GM21515 (cell line): ENCODE measurements around the gene C18orf63.

ENCODE experiments used
- ATAC-seq: cut with Tn5 transposase; IDR thresholded peaks from one replicate; pipeline ENCODE4 v1.9.1; 2021; ENCODE audit not compliant: unreplicated experiment

Gene C18orf63

DNA sequence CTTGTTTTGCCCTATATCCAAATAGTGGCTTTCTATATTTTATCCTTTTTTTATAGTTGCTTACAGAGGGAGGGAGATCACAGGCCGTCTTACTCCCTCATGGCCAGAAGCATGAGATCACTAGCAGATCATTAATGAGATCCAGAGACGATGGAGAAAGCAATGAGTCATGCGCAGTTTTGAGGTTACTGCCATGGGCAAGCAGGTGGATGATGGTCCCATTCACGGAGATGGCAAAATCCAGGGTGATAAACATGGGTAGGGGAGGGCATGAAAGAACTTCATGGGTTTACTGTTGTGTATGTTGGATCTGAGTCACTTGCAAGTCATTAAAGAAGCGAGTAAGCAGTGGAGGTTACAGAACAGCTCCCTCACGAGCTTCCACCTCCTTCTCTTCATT, 60.4 kb downstream of the C18orf63 start:
- ATAC-seq, result no peak

DNA sequence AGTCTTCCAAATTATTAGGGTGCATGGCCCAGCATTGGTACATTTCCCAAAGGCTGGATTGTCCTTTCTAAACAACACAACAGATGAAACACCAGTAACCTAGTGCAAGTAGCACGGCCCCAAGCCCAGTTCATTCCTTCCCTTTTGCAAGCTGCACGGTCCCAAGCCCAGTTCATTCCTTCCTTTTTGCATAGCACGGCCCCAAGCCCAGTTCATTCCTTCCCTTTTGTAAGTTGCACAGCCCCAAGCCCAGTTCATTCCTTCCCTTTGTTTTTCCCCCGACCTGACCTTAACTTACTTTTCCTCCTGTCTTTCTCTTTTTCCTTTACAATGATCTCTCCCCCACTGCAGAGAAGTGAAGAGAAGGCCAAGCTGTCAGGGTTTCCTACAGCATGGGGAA, 60.9 kb downstream of the C18orf63 start:
- ATAC-seq, result no peak

DNA sequence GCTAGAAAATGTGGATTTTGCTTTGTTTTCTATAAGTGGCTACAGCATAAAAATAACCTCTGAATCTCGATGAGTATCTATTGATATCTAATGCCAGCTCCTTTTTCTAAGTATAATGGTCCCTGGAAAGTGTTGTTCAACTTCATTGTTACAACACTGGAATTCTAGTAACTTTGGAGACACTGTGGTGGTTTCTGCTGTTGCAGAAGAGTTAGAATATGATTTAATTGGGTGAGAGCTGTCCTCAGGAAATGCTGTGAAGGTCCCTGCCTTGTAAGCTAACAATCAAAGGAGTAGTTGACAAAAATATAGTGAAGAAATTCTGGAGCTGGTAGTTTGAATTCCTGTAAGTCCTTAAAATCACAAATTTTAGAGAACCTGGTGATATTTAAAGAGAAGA, 62.1 kb downstream of the C18orf63 start:
- no peak for ATAC-seq

DNA sequence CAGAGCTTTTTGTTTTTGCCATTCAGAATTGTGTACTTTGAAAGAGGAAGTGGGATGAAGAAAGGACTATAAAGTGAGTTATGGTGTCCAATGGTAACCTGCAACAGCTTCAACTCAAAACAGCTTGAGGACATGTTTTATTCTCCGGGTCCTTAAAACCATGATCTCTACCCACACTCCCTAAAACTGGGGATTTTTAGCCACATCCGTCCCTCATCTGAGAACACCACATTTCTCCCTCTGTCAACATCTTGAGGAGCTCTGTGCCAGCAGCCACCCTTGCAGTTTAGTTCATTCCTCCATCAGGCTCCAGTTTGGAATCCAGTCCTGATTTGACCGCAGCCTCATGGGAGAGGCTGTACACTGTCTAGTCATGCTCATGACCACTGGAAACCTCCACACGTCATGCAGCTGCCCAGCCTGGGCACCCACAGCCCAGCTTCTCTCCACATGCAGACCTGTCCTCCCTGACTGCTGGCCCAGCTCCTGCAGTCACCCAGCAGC, 62.6 kb downstream of the C18orf63 start:
- ATAC-seq, result no peak

DNA sequence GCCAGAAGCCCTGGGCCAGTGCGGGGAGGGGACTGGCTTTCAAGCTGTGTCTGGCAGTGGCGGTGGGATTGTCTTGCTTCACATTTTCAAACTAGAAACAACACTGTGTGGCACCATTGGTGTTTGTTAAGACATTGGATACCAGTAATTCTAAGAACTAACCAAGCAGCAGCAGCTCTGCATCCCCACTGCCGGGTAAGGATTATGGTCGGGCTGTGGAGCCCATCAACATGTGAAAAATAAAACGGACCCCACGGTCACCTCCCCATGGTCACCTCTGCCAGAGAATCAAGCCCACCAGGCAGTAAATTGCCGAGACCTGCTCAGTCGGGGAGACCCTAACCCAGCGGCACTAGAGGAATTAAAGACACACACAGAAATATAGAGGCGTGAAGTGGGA, 65.3 kb downstream of the C18orf63 start:
- no peak for ATAC-seq

DNA sequence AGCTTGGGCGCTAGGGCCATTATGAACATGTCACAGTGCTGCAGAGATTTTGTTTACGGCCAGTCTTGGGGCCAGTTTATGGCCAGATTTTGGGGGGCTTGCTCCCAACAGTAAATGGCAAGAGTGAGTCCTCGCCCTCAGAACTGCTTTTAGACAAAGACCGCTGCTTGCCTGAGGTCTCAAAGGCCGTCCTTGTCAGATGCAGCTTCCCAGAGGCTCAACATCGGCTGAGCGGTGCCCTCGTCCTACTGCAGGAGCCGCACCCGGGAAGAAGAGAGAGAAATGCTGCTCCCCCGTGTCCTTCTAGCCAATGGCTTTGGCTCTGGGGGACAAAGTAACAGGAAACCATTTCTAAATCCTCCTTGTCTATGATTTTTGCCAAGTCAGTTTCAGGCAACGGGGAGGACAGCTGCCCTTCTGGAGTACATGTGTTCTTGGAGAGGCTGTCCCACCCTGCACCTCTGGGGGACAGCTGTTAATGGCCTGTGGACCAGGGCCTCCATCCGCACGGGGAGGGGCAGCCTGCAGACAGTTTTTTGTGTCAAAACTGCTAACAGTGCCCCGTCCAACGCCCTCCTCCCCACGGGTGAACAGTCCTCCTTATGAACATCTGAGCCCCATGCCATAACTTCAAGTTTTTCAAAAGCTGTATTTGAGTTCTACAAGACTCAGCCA, 66.1 kb downstream of the C18orf63 start:
- no peak for ATAC-seq

DNA sequence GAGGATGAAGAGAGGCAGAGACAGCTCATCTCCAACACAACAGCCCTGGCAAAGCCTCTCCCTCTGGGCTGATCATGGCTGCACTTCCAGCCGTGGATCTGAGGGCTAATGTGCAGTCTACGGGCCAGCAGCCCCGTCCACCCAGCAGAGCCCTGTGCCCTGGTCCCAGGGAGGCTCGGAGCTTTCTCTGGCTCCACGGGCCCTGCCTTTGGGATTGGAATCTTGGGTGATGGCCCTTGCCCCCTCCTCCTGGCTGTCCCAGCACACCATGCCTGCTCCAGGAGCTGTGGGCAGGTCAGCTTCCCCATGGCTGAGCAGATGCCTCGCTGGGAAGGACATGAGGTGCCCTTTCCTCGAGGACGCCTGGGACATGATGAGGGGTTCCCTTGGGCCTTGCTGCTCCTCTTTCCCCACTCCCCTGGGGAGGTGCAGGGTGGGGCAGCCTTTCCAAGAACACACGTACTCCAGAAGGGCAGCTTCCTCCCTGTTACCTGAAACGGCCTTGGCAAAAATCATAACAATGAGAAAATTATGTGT, 66.9 kb downstream of the C18orf63 start:
- no peak for ATAC-seq

DNA sequence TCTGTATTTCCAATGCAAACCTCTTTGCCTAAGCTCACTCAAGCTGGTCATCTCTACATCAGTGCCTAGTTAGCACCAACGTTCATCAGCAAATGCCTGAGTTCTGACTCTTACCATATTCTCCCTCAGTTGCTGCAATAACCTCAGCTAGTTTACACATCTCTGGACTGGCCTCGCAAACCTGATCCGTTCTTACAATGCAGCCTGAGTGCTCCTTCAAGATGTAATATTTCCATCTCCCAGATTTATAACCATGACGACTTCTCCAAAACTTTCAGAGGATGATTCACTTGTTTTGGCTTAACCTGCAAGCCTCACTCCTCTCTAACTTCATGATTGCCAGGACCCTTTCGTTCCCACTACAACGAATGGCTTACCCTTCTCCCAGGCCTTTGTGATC, 71.7 kb downstream of the C18orf63 start:
- no peak for ATAC-seq

DNA sequence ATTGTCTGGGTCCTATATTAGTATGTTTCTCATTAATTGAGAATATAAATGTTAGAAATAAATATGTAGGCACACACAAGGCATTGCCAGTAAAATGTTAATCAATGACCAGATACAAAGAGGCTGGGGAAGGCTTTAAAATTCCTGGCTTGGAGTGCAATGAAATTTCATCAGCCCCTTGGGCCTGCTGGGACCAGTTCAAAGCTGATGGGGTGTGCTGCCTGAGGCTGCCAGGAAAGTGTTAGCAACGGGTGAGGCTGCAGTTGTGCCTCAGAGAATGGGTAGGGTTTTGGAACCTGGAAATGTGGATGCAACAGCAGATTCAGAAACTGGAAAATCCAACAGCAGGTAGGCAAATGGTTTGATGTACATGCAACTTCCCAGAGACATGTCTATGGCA, 72.6 kb downstream of the C18orf63 start:
- no peak for ATAC-seq

DNA sequence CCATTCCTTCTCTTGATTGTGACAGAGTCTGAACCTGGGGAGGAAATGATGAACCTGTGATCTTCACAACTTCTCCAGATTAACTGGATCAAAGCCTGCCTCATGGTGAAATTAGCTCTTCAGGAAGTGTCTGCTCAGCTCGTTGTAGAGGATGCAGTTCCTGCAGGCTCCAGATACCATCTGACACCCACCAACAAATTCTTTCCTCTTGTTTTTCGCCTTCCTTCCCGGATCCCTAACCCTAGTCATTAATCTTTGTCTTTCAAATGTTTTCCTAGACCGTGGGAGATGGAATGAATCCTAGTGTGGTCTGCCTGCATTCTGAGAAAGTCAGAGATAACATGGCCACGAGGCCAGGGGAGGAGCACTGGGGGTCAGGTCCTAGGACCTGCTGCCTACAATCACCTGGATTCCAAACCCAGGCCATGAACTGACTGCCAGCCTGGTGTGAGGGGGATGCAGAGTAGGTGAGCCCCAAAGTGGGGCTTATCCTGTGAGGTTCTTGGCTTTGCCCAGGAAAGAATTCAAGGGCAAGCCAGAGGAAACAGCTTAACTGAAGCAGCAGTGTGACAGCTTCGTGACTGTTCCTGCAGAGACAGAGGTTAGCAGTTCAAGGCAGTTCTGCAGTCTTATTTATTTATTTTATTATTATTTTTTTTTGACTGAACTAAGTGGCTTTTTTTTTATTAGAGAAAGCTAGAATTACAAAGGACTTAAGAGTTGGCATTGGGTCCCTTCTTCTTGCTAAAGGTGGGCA, 73.7 kb downstream of the C18orf63 start:
- ATAC-seq, result no peak

DNA sequence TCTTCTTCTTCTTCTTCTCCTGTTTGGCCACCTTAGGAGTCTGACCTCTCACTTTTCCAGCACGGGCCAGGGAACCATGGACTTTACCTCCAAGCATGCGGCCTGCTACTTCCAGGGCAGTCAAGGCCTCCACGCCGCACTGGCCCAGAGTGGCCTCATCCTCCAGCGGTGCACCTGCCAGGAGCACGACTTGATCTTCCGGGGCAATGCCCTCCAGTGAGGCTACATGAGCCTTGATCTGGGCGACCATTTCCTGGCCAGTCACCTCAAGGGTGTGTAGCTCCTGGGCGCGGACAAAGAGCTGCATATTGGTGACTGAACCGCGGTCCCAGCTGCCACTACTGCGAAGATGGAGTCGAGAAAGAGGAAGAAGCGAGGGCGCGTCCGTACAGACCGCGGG, 74.4 kb downstream of the C18orf63 start:
- no peak for ATAC-seq

DNA sequence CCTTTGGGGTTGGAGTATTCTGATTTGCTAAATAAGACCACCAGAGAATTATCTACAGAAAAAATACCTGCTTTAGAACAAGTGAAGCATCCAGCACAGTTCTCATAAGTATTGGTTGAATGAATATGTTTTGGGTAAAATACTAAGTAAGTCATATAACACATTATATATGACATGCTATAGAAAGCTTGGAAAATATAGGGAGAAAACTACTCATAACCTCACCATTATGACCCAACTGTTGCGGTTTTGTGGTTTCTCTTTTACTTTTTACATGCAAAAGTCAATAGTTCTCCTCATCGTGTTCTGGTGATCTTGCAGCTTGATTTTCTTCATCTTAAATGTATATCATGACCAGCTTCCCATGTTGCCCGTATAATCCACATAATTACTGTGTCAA, 75.3 kb downstream of the C18orf63 start:
- no peak for ATAC-seq

DNA sequence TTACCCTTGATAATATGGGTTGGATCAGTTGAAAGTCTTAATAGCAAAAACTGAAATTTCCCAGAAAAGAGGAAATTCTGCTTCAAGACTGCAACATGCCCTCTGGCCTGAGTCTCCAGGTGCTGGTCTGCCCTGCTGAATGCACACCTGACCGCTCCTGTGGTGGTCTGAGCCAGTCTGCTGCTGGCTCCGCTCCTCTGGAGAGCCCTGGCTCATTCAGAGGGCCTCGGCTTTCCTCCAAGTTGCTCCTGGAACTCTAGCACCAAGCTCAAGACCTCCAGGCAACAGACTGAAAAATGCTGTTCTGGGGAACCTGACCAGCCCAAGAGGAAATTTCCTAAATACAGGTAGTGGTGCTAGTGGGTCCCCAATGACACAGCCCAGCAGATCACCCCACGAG, 76.7 kb downstream of the C18orf63 start:
- no peak for ATAC-seq

DNA sequence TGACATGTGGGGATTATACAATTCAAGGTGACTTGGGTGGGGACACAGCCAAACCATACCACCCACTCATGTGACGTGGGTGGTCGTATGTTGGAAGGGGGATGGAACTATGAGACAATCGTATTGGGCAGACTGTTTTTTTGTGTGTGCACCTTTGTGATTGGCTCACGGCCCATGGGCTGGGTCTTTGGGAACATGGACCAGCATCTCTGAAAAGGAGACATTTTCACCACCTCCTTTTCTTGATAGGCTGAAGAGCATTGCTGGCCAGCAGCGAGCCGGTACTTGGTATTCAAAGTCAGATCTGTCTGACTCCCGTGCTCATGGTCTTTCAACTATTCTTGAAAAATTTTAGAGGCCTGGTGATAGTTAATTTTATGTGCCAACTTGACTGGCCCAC, 79.4 kb downstream of the C18orf63 start:
- no peak for ATAC-seq

DNA sequence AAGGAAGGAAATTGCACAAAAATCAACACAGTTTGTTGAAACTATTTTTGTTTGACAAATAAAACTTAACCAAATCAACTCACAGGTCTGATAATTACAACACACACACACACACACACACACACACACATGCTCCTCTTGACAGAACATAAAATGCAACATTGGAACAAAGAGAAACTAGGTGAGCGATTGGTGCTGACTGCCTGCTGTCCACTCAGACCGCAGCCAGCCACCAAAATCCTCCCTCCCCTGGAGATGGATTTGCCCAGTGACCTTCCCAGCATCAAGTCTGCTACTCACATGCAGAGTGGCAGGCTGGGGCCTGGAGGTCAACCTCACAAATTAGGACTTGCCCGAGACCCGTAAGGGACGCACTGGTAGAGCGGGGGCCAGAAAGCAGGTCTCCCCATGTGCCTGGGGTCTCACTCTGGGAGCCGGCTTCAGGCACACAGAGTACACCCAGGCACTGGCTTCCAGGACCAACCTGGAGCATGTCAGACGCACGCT, 80.1 kb downstream of the C18orf63 start:
- no peak for ATAC-seq

DNA sequence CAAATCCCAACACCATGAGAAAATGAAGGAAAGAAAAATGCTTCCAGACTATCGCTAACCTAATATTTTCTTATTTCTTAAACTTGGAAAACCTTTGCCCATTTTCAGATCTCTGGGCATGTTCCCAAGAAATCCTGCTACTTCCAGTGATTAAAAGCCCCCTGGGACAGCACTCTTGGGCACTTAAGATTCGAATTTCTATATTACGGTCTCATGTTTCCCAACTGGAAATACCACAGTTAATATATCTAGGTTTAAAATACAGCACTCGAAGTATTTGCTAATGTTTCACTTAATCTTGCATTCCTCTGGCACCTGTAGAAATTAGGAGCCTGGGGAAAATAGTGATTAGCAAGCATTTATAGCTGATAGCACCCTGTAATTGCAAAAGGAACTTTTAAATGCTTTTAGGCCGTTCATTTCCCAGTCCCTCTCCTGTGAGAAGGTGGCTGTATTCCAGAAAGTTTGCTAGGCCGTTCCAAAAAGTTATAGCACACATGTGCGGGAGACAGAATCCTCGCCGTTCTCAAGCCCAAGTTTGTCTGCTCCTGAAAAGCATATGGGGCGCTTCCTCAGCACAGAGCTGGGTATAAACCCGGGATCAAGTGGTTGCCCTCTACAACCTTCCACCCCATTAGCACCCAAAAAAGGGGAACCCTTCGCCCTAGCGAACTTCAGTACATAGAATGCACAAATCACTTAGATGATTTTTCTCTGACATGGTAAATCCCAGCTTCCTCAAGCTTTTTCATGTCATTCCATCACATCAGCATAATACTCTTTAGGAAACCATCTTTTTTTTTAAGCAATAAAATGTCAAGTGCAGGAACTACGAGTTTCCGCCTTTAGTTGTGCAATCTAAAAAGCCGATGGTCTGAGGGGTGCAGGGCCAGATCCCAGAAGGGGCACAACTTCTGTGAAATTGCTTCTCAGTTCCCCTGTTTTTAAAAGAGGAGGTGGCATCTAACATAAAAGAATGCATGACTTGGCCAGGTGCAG, 80.8 kb downstream of the C18orf63 start:
- no peak for ATAC-seq

DNA sequence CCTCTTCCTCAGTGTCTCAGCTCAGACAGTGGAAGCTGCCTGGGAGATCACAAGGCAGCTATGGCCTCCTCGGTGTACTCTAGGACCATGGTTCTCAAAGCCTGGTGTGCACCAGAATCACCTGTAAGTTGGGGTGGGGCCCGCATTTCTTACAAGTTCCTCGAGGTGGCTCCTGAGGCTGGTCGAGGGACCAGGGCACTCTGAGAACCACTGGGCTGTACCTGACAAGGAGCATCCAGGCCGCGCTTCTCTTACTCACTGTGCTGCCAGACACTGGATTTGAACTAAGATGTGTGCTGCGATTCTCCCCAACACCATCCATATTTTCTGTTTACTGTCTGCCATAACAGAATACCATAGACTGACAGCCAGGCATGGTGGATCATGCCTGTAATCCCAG, 81.9 kb downstream of the C18orf63 start:
- no peak for ATAC-seq

DNA sequence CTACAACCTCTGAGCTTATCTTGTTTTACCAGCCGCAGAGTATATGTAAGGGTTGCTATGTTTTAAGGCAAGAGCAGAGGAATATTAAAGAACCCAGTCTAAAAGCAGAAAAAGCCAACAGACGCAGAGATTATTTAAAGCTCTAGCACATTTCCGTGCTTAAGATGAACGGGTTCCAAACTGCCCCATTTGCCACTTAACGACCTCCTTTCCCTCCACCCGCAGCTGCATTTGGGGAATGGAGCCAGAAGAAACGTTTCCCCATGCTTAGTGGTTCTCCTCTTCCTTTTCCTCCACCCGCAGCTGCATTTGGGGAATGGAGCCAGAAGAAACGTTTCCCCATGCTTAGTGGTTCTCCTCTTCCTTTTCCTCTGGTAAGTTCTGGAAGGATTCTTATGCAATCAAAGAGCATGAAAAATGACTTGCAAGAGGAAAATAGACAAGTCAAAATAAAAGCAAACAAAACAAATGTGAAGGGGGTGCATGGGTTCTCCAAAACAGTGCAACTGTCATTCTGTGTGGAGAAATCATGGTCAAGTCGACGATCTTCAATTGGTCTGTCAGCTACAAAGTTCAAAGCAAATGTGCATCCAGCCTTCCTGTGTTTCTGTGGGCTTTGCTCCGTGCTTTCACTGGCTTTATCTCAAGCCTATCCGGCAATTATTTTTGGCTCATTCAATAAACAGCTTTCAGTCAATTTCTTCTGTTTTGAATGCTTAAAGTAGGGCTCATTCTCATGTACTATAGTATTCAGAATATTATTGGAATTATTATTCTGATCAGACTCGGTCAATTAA, 83.7 kb downstream of the C18orf63 start:
- ATAC-seq, result no peak

DNA sequence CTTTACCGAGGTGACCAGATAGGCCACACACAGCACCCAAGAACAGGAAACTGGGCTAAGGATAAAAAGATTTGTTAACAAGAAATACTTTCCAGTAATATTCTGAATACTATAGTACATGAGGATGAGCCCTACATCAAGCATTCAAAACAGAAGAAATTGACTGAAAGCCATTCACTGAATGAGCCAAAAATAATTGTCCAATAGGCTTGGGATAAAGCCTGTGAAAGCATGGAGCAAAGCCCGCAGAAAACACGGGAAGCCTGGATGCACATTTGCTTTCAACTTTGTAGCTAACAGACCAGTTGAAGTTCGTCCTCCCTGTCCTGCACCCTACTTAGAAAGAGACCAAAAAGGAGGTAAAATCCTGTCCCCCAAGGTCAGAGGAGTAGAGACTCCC, 85.2 kb downstream of the C18orf63 start:
- ATAC-seq, result no peak

DNA sequence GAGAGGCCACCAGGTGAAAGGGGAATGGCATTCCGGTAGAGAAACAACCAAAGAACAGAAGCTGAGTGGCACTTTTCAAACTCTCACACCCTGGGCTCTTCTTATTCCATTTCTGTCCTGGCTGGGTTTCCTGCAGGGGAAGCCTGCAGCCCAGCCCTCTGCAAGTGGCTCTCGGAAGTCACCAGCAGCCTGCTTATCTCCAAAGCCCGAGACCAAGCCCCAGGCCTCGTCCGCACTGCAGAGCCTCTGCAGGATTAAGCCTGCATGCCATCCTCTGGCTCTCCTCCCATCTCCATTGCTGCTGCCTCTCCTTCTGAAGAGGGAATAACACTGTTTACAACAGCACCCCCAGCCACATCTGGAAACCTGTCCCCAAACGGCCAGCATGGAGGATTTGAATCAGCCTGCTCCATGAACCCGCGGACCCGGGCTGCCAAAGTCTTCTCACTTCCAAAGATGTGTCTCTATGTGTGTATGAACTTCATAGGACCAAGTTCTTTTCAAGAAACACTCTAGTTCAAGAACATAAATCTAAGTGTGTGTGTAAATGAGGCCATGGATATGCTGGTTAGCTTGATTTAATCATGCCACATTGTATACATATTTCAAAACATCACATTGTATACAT, 87.3 kb downstream of the C18orf63 start:
- ATAC-seq, result no peak
